ENCODE data around the gene RECK.

Gene RECK

DNA sequence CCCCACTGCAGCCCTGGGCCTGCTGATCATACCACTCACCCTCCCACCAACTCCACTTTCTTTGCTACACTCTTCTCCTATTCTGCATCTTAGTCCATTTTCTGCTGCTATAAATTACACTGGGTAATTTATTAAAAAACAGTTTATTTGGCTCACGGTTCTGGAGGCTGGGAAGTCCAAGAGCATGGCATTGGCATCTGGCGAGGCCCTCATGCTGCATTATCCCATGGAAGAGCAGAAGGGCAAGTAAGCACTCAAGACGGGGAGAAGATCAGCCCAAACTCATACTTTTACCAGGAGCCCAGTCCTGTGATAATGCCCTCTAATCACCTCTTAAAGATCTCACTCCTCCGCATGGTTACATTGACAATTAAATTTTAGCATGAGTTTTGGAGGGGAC is 109.3 kb downstream of the RECK start:
- TF ChIP-seq, protein P1, sequence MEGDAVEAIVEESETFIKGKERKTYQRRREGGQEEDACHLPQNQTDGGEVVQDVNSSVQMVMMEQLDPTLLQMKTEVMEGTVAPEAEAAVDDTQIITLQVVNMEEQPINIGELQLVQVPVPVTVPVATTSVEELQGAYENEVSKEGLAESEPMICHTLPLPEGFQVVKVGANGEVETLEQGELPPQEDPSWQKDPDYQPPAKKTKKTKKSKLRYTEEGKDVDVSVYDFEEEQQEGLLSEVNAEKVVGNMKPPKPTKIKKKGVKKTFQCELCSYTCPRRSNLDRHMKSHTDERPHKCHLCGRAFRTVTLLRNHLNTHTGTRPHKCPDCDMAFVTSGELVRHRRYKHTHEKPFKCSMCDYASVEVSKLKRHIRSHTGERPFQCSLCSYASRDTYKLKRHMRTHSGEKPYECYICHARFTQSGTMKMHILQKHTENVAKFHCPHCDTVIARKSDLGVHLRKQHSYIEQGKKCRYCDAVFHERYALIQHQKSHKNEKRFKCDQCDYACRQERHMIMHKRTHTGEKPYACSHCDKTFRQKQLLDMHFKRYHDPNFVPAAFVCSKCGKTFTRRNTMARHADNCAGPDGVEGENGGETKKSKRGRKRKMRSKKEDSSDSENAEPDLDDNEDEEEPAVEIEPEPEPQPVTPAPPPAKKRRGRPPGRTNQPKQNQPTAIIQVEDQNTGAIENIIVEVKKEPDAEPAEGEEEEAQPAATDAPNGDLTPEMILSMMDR (conservative IDR thresholded peaks at IDR 0.05): no peak
- TF ChIP-seq ZFX (IDR thresholded peaks at IDR 0.05): no peak

DNA sequence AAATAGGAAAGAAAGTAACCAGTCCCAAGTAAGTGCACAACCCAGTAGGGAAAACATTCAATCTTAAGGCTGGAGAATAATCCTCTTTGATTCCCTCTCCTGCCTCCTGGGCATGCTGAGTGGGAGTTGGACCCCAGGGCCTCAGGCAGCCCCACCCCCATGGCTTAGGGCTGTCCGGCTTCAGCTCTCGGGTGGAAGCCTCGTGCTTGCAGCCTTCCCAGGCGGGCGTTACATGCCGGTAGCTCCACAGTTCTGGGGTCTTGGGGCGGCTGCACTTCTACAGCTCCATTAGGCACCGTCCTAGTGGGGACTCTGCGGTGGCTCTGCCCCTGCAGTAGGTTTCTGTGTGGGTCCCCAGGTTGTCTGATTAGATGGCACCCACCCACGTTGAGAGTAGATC is 109.9 kb downstream of the RECK start:
- H3K27ac ChIP-seq: no peak overlapping the region
- TF ChIP-seq, protein P1 (conservative IDR thresholded peaks at IDR 0.05): no peak
- no peak for TF ChIP-seq ZFX (IDR thresholded peaks at IDR 0.05)

More for the DNA sequence above, 109.3 kb downstream of the RECK start:
- no peak overlapping the region for H3K27ac ChIP-seq

DNA sequence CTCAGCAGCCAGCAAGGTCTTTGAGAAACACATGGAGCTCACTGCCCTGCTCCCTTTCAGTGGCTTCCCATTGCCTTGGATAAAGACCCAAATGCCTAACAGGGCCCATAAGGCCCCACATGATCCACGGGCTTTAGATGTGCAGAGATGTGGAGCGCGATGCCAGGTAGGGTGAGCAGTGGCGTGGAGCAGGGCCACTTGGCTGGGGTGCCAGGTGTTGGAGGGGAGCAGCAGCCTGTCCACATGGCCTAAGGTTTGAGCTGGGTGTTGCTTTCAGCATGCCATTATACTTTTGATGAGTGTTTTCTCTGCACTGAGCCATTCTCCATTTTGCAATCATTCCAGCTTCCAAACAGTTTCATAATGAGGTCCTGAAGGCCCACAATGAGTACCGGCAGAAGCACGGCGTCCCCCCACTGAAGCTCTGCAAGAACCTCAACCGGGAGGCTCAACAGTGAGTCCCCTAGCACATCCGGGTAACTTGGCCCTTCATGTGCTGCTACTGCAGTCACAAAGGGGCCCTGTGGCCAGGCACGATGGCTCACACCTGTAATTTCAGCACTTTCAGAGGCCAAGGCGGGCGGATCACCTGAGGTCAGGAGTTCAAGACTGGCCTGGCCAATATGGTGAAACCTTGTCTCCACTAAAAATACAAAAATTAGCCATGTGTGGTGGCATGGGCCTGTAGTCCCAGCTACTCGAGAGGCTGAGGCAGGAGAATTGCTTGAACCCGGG is 110.9 kb downstream of the RECK start:
- no peak overlapping the region for H3K27ac ChIP-seq
- TF ChIP-seq, protein P1 (conservative IDR thresholded peaks at IDR 0.05): no peak

DNA sequence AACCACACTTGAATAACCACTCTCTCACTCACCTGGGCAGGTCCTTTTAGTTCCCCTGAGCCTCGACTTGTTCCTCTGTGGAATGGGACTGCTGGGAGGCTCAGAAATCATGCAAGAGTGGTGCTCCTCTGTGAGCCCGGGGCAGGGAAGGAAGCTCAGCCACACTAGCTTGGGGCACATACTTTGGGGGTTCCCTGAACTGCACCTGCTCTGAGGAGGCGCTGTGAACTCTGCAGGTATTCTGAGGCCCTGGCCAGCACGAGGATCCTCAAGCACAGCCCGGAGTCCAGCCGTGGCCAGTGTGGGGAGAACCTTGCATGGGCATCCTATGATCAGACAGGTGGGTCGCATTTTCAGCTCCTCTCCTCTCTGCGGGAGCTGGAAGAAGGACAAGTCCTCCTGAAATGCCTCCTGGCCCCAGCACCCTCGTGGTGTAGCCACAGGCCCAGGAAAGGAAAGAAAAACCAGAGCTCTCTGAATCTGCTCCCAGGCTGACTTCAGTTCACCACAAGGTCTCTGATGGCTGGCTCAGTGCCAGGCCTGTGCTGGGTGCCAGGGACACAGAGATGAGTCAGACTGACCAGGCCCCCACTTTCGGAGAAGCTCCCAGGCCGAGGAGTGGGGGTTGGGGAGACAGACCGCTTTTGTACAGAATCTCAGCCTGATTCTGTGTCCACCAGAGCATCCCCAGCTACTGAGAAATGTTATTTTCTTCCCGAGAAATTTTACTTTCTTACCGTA is 111.8 kb downstream of the RECK start:
- TF ChIP-seq, protein P1 (conservative IDR thresholded peaks at IDR 0.05): no peak
- TF ChIP-seq ZFX (IDR thresholded peaks at IDR 0.05): no peak
- H3K27ac ChIP-seq: no peak overlapping the region

DNA sequence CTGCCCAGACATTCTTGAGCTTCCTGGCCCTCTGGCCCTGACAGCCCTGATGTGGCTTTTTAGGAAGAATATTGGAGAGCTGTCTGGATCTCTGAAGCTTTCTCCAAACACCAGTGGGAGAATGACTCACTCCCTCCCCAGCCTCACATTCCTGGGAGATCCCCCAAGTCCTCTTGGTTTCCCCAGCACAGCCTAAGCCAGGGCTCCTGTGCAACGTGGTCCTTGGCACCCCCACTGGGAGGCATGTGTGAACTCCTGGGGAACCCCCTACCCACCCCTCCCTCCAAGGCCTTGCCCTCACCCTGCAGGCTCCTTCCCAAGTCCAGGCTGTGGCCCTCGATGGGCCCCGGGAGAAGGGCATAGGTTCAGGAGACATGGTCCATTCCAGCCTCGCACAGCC is 112.5 kb downstream of the RECK start:
- no peak overlapping the region for H3K27ac ChIP-seq
- TF ChIP-seq, protein P1 (conservative IDR thresholded peaks at IDR 0.05): no peak
- TF ChIP-seq ZFX (IDR thresholded peaks at IDR 0.05): no peak

DNA sequence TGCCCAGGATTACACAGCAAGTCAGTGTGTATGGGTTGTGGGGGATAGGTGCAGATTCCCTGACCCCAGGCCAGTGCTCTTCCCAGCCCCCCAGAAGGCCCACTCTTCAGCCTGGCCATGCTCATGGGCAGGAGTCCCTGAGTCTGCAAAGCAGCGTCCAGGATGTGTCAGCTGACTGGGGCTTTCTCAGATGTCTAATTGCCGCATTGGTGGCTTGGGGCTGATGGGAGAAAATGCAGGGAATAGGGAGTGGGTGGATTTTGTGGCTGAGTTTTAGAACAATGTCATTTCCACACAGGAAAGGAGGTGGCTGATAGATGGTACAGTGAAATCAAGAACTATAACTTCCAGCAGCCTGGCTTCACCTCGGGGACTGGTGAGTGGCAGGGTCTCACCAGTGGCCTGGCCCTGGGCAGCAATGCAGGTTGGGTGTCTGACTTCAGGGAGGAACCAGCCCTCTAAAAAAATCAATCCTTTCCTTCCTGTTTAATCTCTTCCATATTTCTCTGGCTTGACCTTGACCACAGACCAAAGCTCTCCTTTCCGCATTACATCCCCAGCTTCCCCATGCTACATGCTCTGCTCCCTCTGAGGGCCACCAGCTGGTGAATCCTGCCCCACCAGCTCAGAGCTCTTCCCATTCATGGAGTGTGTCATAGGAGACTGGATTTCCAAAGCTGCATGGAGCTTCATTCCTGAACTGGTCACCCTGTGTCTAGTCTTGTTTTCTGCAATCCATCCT is 114.0 kb downstream of the RECK start:
- TF ChIP-seq, protein P1 (conservative IDR thresholded peaks at IDR 0.05): no peak
- TF ChIP-seq ZFX (IDR thresholded peaks at IDR 0.05): no peak

More for the DNA sequence above, 114.0 kb downstream of the RECK start:
- H3K27ac ChIP-seq: no peak overlapping the region
